GM18507 (cell line): Measurements from ENCODE around the gene TRAM2.

ENCODE experiments used
- DNase-seq: peaks from one replicate; pipeline ENCODE4 v3.0.0; 2011; ENCODE audit warnings: low read depth; ENCODE audit not compliant: insufficient read length; ENCODE audit errors: extremely low spot score
- FAIRE-seq: peaks from 2 replicates; lab custom pipeline; 2011; peaks lifted over from hg19 to GRCh38; lab: Jason Lieb, UNC

TRAM2 gene

GRCh38 chr6:52577022-52577777 lies at the start of gene TRAM2:
Gene TRAM2 (minus strand): TSS chr6:52577060. CDS start chr6:52576915, 145 bp downstream.
- DNase-seq, result peak; percentile 60
- FAIRE-seq, result peak; percentile 36

GRCh38 chr6:52622810-52623209 lies 46.0 kb upstream of the TRAM2 start:
- DNase-seq (no peak), FAIRE-seq (peak; percentile 59)

DNA sequence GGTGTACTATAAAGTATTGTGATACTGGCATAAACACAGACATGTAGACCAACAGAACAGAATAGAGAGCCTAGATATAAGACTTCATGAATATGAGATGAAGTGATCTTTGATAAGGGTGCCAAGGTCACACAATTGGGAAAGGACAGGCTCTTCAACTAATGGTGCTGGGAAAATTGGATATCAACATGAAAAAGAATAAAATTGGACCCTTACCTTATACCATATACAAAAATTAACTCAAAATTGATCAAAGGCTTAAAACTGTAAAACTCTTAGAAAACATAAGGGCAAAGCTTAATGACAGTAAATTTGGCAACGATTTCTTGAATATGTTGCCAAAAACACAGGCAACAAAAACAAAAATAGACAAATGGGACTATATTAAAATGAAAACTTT lies 44.8 kb upstream of the TRAM2 start:
- no peak for FAIRE-seq
- no peak for DNase-seq

DNA sequence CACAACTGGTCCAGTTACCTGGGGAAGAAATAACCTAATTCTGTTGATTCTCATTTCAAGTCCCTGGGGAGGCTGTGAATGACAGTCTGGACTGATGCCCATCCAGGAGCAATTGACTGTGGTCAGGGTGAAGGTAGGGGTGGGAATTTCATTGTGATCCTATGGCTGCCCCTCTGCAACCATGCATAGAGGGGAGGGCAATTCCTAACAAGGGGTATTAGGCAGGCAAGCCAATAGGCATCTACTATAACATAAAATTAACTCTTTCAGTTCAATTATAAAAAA lies 44.0 kb upstream of the TRAM2 start:
- DNase-seq, result no peak
- FAIRE-seq, result no peak

DNA sequence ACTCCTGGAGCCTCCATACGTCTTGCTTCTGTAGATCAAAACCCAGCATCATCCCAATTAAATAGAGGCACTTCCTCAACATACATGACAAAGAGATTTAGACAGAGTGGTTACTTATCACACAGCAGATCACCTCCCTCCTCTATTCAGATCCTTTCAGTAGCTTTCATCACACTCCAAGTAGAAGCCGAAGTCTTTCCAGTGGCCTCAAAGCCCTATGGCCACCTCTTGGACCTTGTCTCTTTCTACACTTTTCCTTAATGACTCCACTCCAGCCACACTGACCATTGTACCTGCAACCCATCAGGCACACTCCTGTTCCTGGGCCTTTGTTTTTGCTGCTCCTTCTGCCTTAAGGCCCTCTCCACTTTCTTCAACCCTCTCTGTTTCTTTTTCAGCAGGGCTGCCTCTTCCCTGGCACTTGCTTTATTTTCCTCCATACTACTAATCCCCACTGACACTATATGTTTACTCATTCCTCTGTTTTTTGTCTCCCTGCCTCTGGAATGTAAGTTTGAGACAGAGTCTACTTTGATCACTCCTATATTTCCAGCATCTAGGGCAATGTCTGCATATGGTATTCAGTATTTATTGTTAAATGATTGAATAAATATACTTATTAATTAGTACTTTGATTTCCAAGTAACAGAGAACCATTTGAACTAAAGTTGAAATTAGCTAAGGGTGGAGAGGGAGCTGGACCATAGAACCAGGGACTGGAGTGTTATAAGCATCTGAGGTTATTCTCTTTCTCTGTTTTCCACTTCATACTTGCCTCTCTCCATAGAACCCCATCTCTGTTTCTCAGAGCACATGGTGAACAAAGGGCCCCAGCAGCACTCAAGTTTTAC lies 43.4 kb upstream of the TRAM2 start:
- FAIRE-seq, result no peak
- no peak for DNase-seq

DNA sequence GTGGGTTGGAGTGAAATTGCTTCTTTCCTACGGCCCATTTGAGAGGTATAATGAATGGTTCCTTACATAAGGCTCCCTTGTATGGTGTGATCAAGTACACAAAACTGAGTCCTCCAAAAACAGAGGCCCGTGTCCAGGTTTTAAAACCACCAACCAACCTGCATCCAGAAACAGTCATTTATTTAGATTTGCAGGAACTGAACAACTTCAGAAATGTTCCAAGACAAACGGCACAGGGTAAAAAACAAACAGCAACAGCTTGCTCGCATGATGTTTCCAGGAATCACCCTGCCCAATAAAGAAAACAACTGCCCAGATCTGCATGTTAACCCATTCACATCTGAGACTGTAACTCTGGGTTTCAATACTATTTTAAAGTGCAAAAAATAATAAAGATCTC lies 40.2 kb upstream of the TRAM2 start:
- FAIRE-seq (no peak), DNase-seq (no peak)

- FAIRE-seq (no peak), DNase-seq (no peak)
These were observed 39.3 kb upstream of the TRAM2 start for GRCh38 chr6:52616059-52616690.

- FAIRE-seq, result no peak
- DNase-seq, result no peak
These were observed 35.6 kb upstream of the TRAM2 start for GRCh38 chr6:52612336-52613054.

DNA sequence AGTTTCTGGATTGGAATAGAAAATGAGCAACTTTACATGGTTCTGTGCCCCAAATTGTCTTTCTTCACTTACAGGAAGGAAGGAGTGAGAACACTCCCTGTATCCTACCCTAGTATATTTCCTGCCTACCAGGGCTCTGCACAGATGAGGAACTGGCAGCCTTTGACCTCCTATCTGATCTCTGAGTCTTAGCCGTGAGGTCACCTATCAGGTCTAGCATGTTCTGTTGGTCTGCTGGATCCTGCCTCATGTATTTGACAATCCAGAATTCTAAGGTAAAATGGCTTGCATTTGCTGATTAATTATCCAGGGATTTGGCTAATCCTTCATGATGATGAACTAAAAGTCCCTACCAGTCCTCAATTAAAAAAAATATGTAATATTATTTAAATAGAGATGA lies 35.0 kb upstream of the TRAM2 start:
- DNase-seq (no peak), FAIRE-seq (no peak)

- FAIRE-seq, result no peak
- DNase-seq, result no peak
These were observed 34.0 kb upstream of the TRAM2 start for GRCh38 chr6:52610745-52611355.

- DNase-seq (no peak), FAIRE-seq (no peak)
These were observed 33.2 kb upstream of the TRAM2 start for GRCh38 chr6:52610011-52610410.

DNA sequence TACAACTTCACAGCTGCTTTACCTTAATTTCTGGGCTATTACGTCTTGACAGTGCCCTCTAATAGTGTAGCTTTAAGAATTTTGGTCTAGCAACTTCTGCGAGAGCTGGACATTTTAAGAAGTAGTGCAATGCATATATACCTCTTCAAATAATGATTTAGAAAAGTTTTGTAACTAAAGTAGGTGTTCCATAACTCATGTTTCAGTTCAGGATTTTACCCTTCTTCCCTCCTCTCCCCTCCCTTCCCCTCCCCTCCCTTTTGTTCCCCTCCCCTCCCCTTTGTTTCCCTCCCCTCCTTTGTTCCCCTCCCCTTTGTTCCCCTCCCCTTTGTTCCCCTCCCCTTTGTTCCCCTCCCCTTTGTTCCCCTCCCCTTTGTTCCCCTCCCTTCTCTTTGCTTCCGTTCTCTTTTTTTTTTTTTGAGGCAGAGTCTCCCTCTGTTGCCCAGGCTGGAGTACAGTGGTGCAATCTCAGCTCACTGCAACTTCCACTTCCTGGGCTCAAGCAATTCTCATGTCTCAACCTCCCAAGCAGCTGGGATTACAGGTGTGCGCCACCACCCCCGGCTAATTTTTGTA lies 28.8 kb upstream of the TRAM2 start:
- DNase-seq (no peak), FAIRE-seq (no peak)

GRCh38 chr6:52603000-52603795 lies 26.3 kb upstream of the TRAM2 start:
- FAIRE-seq (no peak), DNase-seq (no peak)

DNA sequence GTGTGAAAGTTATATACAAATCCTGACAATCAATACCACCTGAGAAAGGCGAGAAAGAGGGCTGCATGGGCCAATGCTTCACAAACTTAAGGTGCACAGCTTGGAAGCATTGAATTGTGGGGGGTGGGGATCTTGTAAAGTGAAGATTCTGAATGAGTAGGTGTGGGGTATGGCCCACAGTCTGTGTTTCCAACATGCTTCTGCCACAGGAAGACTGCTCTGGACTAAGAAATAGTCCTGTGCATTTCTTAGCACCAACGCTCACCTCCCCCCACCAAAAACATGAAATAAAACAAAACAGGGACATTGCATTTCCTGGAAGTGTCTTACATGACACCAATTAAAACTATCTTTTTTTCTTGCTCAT lies 21.9 kb upstream of the TRAM2 start:
- FAIRE-seq (no peak), DNase-seq (no peak)

DNA sequence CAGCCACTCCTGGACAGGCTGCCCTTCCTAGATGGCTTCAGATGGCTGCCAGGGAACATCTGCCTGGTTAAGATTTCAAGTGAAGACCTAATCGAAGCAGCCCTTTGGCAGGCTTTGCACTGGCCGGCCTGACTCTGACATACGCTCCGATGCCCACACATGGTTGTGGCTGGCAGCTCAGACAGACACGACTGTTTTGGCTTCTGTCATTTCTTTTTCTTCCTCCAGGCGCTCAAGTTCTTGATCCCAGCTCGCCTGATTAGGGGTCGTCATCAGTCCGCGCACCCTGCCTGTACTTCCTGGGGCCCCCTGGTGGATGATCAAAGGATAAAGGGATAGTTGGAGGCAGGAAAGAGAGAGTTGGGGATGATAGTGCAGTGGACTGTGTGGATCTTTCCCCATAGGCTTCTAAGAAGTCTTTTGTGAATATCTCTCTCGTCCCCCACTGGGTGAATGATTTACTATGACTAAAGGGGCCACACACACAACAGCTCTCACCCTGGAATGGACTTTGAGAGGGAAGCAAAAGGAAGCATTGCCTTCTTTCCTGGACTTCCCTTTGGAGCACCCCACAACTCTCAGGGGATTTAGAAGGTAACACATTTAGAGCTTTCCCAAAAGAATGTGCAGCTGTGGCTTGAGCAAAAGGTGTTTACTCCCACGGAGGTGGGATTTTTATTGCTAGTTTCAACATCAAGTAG lies 21.4 kb upstream of the TRAM2 start:
- FAIRE-seq, result peak; percentile 60
- DNase-seq, result peak; percentile 37

- DNase-seq (no peak), FAIRE-seq (no peak)
These were observed 20.9 kb upstream of the TRAM2 start for GRCh38 chr6:52597738-52598122.

DNA sequence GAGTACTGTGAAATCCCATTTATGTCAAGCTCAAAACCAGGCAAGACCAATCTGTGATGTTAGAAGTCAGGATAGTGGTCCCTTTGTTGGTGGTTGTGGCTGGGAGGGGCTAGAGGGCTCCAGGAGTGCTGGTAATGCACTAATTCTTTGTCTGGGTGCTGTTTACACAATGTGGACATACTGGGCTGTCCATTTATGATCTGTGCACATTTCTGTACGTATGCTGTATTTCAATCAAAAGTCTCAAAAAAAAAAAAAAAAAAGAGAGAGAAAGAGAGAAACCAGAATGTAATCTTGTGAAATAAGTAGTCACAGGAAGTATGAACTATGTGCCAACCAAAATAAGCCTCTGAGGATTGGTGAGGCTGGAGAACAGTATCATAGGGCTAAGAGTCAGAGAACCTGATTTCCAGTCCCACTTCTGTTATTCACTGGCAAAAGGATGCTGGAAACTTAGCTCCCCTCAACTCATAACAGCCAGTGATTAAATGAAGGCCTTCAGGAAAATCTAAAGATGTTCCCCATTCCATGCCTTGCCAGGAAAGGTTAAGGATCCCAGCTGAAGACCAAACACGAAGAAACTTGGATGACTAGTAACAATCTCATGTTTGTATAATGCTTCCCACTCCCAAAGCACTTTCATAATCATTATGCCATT lies 19.6 kb upstream of the TRAM2 start:
- FAIRE-seq, result no peak

DNA sequence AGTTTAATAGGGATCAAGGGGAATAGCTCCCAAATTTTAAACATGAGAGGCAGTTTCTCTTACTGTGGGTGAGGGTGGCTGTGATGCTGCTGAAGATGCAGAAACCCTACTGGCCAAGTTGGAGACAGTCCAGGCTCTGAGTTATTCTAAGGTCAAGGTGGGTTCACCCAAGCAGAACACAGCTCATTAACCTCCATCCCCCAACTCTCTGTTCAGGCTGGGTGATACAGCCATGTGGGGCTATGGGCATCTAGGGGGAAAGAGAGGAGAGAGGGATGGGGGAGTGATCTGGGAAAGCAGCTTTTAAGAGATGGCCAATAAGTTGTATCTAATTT lies 18.9 kb upstream of the TRAM2 start:
- DNase-seq (peak; percentile 15), FAIRE-seq (peak; percentile 52)

More for the DNA sequence above, 19.6 kb upstream of the TRAM2 start:
- DNase-seq, result no peak
